Activated CD4-positive, alpha-beta T cell treated with anti-CD3 and anti-CD28 coated beads, Interleukin-2, Interleukin-4, amounts not matched to agents 100 ng/mL and 50 ng/mL, durations not matched to agents 16 hours and 8 hours (primary cell): ENCODE results near the gene UMPS.
A peak's percentile ranks its signal among the peaks of the same experiment; 100 is the strongest.
"Not testable (repeated sequence)": the region's sequence is repeated elsewhere in the genome, so short reads cannot be mapped to it uniquely, and the experiment has no call there.

Source experiments
- DNase-seq: peaks from one replicate; pipeline ENCODE4 v3.0.0-alpha.2; 2020; ENCODE audit warnings: low spot score

The UMPS gene

DNA sequence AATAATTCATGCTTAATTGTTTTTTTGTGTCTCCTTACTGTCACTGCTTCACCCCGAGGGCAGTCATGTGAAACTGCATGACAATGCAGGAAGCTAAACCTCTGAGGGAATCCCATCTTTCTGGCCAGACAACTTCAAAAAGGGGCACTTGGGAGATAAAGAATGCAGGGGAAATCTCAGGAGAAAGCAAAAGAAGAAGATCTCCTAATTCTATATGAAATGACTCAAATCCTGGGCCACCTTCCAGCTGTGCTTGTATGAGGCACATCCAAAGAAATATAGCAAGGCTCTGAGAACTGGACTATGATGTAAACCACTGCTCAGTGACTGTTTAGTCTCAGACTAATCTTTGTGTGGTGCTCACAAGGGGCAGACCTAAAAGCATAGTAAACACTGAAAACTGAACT is 22.6 kb upstream of the UMPS start:
- DNase-seq = no peak

DNA sequence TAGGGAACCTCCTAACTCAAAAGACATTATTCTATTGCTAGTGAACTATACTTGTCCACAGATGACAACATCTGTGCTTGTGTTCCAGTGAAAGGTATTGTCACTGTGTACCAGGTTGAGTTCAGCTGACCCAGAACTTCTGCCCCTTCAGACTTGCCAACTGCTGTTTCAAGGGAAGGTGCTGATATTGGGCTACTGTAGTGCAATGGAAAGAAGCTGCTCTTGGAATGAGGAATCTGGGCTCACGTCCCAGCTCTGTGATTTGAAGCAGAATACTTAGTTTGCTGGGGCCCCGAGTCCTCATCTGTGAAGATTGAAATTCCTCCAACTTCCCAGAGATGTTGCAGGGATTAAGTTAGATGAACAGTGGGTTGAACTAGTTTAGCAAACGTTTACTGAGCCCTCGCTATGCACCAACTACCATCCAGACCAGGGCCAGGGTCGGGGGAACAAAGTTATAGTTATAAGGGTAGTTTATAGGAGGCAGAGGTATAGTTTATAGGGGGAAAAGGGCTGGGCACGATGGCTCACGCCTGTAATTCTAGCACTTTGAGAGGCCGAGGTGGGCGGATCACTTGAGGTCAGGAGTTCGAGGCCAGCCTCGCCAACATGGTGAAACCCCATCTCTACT is 15.9 kb upstream of the UMPS start:
- no peak for DNase-seq

DNA sequence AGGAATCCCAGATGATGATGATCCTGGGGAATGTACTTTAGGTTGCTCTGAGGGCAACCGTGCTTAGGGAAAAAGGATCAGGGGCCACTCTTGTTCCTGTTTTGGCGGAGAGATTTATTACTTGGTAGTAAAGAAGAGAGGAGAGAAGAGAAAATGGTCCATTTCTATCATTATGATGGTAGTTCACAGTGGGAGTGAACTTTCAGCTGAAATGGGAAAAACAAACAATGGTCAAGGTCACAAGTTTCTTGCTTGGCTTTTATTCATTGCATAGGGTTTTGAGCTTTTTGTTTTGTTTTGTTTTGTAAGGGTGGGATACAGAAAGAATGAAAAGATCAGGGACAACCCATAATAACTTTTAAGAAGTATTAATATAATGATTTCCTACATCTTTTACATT is 7.7 kb upstream of the UMPS start:
- DNase-seq = no peak

DNA sequence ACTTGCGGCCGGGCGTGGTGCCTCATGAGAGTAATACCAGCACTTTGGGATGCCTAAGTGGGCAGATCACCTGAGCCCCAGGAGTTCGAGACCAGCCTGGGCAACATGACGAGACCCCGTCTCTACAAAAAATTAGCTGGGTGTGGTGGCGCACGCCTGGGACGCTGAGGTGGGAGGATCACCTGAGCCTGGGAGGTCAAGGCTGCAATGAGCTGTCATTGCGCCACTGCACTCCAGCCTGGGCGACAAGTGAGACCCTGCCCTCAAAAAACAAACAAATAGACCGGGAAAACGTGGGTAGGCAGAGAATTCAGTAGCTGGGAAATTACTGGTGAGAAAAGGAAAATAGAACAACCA is 667 bp downstream of the UMPS start:
- DNase-seq = peak; percentile 1

DNA sequence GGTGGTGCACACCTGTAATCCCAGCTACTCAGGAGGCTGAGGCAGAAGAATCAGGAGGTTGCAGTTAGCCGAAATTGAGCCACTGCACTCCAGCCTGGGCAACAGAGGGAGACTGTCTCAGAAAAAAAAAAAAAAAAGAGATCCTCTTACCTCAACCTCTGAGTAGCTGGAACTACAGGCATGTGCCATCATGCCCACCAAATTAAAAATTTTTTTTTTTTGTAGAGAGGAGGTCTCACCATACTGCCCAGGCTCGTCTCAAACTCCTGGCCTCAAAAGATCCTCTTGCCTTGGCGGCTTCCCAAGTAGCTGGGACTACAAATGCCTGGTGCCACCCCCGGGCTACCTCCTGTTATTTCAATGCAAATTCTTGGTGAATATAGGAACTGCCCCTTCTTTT is 1.5 kb downstream of the UMPS start:
- no peak for DNase-seq

DNA sequence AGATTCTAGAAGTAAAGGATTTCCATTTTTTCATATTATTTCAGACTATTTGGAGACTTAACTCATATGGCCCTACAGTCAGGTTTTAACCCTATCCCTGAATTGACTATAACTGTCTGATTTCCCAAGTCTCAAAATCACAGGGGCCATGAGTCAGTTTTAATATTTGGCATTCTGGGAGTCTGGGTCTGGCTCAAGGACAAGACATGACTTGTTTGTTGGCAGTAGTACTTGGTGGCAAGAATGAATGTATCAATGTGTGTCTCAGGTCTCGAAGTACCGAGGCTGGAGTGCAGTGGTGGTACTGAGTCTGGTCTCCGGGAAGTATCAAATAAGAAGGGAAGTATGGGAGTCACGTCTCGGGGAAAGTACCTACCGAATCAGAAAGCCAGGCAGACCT is 10.8 kb downstream of the UMPS start:
- no peak for DNase-seq

DNA sequence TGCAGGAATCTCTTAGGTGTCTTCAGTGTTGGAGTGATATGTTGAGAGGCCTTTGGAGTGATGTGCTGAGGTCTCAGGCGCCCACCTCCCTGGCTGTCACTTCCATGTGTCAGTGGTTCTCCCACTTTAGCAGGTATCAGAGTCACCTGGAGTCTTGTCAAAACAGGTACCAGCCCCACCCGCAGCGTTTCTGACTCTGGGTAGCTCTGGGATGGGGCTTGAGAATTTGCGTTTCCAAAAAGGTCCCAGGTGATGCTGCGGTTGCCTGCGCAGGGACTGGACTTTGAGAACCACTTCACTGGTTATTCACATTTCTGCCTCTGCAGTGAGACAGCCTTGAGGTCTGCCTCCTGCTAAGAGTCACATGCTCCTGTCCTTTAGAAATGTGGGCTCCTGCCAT is 15.5 kb downstream of the UMPS start:
- DNase-seq = no peak

DNA sequence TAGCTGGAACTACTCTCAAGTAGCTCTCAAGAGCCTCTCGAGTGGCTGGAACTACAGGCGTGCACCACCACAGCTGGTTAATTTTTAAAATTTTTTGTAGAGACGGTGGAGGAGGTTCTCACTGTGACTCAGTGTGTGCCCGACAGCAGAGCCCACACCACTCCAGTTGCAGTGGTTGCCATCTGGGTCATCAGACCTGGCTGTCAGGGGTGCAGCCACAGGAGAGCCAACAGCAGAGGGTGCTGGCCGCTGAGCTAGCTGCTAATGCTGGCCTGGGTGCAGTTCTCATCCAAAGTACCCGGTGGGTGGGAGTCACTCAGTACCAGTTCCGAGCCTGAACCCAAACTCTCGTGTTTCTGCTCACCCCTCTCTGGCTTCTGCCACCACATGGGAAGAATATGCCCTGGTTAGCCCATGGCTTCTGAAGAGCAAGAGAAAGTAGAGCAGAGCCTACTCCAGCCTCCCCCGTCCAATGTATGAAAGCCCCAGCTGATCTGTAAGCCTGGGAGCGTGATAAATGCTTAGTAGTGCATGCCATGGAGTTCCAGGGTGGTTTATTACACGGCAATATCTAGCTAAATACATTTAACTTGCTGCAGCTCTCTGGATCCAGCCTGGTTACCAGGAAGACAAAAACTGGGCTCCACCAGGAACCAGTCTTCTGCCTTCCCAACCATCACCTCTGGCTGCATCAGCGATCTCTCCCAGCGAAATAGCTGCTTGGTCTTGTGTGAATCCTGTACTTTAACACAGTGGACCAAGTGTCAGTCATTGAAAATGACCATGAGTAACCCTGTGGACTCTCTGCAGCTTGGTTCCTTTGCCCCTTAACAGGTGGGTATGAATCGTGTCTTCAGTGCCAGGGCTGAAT is 17.1 kb downstream of the UMPS start:
- no peak for DNase-seq

DNA sequence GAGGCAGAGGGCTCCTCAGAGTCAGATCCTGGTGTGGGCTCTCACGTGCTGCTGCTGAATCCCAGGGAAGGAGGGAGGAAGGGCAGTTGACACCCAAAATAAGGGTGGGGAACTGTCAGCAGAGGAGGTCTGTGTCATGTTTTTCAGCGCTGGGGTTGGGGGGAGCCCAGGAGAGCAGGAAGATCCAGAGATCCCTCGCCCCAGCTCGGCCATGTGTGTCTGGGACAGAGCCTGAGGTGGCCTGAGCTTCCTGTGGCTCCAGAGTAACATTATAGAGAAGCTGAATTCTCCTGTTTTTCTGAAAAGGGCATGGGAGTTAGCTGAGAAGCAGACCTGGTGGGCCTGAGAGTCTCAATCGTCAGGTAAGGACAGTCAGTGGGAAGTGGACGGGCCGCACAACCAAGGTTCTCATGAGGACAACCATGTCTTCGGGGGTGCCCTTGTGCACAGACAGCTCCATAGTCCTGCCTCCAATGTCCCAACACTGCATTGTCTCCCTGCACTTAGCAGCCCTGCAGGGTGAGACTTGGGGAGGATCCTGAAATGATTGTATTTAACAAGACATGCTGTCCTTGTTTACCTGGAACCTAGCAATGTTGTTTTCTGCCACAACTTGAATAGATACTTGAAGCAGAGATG is 18.4 kb downstream of the UMPS start:
- no peak for DNase-seq

DNA sequence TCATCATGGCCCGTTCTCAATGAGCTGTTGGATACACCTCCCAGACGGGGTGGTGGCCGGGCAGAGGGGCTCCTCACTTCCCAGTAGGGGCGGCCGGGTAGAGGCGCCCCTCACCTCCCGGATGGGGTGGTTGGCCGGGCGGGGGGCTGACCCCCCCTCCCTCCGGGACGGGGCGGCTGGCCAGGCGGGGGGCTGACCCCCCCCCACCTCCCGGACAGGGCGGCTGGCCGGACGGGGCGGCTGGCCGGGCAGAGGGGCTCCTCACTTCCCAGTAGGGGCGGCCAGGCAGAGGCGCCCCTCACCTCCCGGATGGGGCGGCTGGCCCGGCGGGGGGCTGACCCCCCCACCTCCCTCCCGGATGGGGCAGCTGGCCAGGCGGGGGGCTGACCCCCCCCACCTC is 19.6 kb downstream of the UMPS start:
- DNase-seq = not testable (repeated sequence)

DNA sequence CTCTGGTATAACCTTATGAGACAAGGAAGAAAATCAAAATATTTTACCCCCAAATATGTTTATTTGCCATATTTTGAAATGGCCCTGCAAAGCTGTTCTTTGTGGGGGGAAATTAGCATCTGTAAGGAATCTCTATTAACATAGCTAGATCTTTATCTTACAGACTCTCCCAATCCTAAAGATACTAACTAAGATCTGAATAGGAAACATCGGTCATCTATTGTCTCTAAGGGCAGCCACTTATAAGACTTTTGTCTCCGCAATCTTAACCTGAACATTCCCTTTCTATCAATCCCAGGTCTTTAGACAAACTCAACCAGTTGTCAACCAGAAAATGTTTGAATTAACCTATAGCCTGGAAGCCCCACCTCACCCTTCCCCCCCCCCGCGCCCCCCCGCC is 21.2 kb downstream of the UMPS start:
- DNase-seq = no peak

DNA sequence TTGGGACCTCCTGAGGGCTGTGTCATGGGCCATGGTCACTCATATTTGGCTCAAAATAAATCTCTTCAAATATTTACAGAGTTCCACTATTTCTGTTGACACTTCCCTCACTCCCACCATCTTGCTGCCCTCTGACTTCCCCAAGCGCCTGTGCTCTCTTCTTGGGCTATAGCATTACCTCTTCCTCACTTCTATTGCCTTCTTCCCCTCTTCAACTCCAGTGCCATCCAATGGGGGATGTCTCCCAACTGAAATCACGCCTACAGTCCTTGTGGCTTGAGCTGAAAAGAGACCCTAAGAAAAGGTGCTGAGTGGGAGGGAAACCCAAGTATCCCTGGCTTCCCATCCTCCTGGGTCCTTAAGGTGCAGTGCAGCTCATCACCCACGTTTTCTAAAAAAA is 21.8 kb downstream of the UMPS start:
- no peak for DNase-seq

DNA sequence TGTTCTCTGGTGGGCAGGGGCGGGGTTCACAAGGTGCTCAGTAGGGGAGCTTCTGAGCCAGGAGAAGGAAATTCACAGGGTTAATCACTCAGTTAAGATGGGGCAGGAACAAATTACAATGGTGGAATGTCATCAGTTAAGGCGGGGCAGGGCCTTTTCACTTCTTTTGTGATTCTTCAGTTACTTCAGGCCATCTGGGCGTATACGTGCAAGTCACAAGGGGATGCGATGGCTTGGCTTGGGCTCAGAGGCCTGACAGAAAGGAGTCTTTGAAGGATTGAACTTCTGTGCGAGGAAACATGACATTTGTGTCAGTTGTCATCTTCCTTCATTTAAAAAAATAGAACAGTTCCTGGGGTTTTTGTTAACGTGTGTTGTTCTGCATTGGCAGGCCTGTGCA is 27.7 kb downstream of the UMPS start:
- not testable (repeated sequence) for DNase-seq

DNA sequence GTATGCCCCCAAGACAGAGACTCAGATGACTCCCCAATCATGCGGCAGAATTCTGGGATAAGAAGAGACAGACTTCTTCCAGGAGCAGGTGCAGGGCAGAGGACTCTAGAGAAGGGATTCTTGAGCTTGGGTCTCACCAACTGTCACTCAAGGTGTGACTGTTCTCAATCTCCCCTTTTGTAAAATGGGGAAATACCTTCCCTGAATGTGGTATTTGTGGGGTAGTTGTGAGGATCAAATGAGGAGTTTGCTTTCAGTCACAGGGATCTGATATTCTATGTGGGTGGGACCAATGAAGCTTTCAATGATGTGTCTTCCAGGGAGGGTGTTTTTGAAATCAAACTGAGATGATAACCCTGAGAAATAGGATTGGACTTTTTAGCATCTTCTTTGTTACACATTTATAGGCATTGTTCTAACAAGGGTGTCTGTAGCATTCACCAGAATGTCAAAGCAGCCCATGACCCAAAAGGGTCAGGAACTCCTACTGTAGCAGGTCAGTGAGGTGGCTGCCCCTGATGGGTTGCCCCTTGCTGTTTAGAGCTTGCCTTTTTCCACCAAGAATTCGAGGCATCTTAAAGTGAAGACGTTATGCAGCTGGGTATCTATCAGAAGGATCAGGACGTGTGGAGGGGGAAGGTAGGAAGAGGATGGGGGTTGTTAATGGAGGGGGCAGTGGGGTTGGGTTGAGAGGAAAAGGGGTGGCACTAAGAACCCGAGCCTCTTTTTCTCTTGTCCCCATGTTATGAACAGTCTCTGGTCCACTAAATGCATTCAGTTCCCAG is 28.8 kb downstream of the UMPS start:
- DNase-seq = no peak

DNA sequence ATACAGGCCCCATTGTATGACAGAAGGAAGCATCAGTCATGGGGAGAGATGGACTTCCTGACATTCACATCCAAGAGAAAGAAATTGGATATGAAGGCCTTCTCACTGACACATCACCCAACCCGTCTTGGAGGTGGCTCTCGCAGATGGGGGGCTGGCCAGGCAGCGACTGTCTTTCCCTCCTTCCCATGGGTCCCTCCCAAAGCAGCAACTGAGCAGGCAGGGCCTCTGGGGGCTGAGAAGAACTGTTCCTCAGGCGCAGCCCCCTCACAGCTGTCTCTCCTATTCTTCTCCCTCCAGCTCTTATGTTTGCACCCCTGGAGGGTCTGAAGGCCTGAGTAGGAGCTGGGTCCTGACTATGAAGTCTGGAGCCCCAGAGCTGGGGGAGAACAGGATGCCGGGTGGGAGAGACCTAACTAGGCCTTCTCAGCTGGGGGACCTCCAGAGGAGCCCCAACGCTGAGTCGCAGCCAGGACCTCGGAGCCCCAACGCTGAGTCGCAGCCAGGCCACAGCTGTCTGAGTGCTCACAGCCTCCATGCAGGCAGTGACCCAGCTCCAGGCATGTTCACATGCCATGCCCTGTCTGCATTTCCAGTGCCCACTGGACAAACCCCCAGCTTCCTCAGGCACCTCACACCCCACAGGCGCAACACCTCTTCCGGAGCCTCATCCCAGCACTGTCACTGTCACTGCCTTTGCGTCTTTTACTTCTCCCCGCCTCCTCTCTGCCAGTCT is 29.6 kb downstream of the UMPS start:
- no peak for DNase-seq

DNA sequence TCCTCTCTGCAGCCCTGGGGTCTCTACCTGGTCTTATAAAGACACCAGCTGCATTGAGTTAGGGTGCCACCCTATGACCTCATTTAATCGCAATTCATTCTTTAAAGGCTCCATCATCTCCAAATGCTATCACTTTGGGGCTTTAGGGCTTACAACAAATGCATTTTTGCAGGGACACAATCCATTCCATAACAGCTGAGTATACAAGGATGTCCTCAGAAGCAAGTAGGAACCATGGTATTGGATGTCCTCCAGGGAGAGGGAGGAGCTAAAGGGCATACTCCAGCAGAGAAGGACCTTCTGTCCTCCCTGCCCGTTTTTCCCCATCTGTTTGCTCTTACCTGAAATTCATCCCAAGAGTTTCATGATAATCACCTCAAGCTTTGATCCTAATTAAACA is 30.3 kb downstream of the UMPS start:
- DNase-seq = no peak

DNA sequence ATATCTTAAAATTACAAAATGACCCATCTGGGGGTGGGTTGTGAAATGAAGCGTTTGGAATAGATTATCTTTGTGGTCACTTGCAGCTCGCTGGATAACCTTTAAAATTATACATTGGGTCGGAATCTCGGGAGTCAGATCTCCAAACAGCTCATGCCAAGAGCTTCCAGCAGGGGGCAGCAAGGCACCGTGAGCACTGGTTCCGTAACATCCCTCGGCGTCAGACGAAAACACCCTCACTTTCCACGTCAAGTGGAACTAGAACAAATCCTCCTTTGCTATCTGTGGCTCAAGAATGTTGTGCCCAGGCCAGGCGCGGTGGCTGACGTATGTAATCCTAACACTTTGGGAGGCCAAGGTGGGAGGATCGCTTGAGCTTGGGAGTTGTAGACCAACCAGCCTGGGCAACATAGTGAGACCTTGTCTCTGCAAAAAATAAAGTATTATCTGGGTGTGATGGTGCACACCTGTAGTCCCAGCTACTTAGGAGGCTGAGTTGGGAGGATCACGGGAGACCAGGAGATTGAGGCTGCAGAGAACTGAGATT is 31.1 kb downstream of the UMPS start:
- DNase-seq = peak; percentile 77

DNA sequence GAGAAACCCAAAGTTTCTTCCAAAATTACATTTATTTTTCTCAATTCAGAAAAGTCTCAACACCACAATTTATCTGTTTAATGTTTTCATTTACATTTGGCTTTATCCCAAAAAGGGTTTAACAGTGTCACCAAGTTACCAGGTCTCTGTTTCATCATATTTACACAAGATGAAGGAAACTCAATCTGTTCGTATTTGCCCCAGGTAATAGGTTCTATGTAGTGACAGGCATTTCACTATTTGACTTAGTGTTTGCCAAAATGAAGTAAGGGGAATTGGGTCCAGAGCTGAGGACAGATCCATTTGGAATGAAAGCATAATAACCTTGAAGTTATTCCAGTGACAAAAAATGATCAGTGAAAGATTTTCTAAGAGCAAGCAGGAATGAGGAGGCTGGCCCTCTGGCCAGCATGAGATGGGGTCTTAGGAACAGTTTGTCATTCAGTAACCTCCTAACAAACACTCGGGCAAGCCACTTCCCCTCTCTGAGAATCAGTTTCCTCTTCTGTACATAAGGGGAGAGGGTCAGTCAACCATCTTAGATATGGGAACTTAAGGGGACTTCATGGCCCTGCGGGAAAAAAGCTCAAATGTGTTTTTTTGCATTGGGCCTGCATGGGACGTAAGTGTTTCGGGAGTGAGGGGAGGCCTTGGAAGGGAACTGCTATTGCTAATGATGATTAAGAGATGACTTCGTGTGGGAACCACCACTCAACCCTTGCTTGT is 31.8 kb downstream of the UMPS start:
- no peak for DNase-seq

DNA sequence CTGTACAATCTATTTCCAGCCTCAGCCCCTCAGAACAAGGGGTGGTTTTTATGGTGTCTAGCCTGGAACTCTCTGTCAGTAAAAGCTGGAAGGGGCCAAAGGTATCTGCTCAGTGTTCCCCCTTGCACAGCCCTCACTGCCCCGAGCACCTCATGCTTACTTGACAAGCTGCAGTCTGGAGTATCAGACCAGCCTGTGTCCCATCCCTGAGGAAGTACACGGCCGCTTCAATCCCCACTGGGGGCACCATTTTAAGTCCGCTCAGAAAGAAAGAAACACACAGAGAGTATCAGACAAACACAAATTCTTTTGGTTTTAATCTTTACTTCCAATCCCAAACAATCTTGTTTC is 32.4 kb downstream of the UMPS start:
- no peak for DNase-seq

DNA sequence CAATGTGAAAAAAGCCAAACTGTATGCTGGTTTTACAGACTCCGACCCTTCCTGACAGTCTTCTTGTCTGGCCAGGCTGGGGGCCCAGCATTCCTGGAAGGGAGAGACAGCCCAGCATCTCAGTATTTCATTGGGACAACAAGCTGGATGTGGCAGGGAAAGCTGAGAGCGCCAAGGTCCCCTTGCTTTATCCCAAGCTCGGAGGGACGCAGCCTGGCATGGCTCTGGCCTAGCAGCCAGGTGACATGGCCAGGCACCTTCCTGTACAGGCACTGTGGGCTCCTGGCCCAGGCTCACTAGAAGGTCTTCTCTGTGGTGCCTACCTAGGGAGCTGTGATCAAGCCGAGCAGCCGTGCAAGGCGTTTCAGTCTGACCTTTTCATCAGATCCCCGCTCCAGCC is 33.0 kb downstream of the UMPS start:
- DNase-seq = no peak
